ENCODE measurements around the gene ENPP6.

DNA sequence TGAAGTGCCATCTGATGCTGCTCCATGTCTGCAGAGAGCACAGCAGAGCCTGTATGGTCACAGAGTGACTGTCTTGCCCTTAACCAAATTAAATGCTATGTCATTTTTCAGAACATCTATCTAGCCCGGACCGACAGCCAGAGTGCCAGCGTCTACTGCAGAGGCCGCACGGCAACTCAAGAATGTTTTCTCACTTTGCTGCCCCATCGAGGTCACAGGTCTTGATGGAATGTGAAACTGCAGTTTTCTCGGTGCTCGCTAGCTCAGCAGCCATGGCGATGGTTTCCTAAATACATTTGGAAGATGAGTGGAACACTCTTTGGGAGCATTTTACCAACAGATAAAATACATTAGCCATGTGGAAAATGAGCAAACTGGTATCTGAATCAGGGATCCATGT, 125.7 kb downstream of the ENPP6 start:
- TF ChIP-seq EZH2 (IDR thresholded peaks at IDR 0.05; ENCODE audit: low read length, unreplicated experiment), result no peak
- TF ChIP-seq, protein P1, sequence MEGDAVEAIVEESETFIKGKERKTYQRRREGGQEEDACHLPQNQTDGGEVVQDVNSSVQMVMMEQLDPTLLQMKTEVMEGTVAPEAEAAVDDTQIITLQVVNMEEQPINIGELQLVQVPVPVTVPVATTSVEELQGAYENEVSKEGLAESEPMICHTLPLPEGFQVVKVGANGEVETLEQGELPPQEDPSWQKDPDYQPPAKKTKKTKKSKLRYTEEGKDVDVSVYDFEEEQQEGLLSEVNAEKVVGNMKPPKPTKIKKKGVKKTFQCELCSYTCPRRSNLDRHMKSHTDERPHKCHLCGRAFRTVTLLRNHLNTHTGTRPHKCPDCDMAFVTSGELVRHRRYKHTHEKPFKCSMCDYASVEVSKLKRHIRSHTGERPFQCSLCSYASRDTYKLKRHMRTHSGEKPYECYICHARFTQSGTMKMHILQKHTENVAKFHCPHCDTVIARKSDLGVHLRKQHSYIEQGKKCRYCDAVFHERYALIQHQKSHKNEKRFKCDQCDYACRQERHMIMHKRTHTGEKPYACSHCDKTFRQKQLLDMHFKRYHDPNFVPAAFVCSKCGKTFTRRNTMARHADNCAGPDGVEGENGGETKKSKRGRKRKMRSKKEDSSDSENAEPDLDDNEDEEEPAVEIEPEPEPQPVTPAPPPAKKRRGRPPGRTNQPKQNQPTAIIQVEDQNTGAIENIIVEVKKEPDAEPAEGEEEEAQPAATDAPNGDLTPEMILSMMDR (conservative IDR thresholded peaks at IDR 0.05; ENCODE audit: low read depth, low read length), result no peak

Measured in PC-3 (cell line).